Measurements from ENCODE around the gene GPA33. TPM values are rescaled to one million over a fixed set of nuclear protein-coding genes. Genes with fewer than 3 reads are reported as not detected.
A peak's percentile ranks its signal among the peaks of the same experiment; 100 is the strongest.

Gene GPA33
- total and polyA plus RNA-seq, 3 experiments from 2014 or later, result 0.66 to 19.7 (median 0.97) TPM

- H3K9me3 ChIP-seq (ENCODE audit: low read length), result no peaks in the 10 kb centered on the region
- CTCF ChIA-PET, result no interaction called here
- POLR2A ChIA-PET, result no interaction called here
- Mint-ChIP-seq H3K27me3 (peaks cover 1 to 15% of the 10 kb centered on the region in 2 donors), H3K36me3 (peaks cover 0 to 14% (median 5%) of the 10 kb centered on the region in 3 donors), H3K27ac (no peak overlapping the region), H3K4me3 (no peak overlapping the region), H3K9me3 (peaks cover 0 to 8% (median 5%) of the 10 kb centered on the region in 5 donors), H3K4me1 (peaks cover 32 to 36% (median 36%) of the 10 kb centered on the region in 3 donors)
- no peak for DNase-seq
- H3K36me3 ChIP-seq (ENCODE audit: insufficient read depth, low read length), result no peaks in the 10 kb centered on the region
- H3K27me3 ChIP-seq (ENCODE audit: insufficient read depth, low read length, poor library complexity, severe bottlenecking), result no peaks in the 10 kb centered on the region
- H3K4me3 ChIP-seq (ENCODE audit: low read length), result no peak overlapping the region
- no peak overlapping the region for H3K27ac ChIP-seq (ENCODE audit: low read depth, low read length)
- peaks cover 23% of the 10 kb centered on the region for H3K4me1 ChIP-seq (ENCODE audit: insufficient read depth, low read length)
Observed at GRCh38 chr1:167105271-167106118, 15.3 kb upstream of the GPA33 start.

GRCh38 chr1:167104256-167104633 lies 14.1 kb upstream of the GPA33 start:
- H3K4me3 ChIP-seq (ENCODE audit: low read length), result no peak overlapping the region

GRCh38 chr1:167102906-167103573 lies 12.9 kb upstream of the GPA33 start:
- peaks cover 0 to 2% (median 0%) of the 10 kb centered on the region in 3 donors for H3K36me3 Mint-ChIP-seq
- no peak overlapping the region for H3K4me3 ChIP-seq (ENCODE audit: low read length)
- CTCF ChIA-PET, result no interaction called here
- DNase-seq, result no peak
- peaks cover 8% of the 10 kb centered on the region for H3K4me1 ChIP-seq (ENCODE audit: insufficient read depth, low read length)
- peaks cover 3 to 26% of the 10 kb centered on the region in 2 donors for H3K27me3 Mint-ChIP-seq
- no peaks in the 10 kb centered on the region for H3K27me3 ChIP-seq (ENCODE audit: insufficient read depth, low read length, poor library complexity, severe bottlenecking)
- no peak overlapping the region for H3K4me3 Mint-ChIP-seq
- H3K27ac Mint-ChIP-seq, result no peak overlapping the region
- H3K9me3 ChIP-seq (ENCODE audit: low read length), result no peaks in the 10 kb centered on the region
- POLR2A ChIA-PET, result no interaction called here
- no peaks in the 10 kb centered on the region for H3K9me3 Mint-ChIP-seq
- no peak overlapping the region for H3K27ac ChIP-seq (ENCODE audit: low read depth, low read length)
- H3K36me3 ChIP-seq (ENCODE audit: insufficient read depth, low read length), result no peaks in the 10 kb centered on the region
- H3K4me1 Mint-ChIP-seq, result peaks cover 9 to 15% (median 15%) of the 10 kb centered on the region in 3 donors

More at GRCh38 chr1:167104256-167104633, 14.1 kb upstream of the GPA33 start:
- H3K9me3 Mint-ChIP-seq, result no peaks in the 10 kb centered on the region
- Histone ChIP-seq H3K27me3 (ENCODE audit: insufficient read depth, low read length, poor library complexity, severe bottlenecking) (no peaks in the 10 kb centered on the region), H3K27ac (ENCODE audit: low read depth, low read length) (no peak overlapping the region), H3K4me1 (ENCODE audit: insufficient read depth, low read length) (peaks cover 13% of the 10 kb centered on the region), H3K9me3 (ENCODE audit: low read length) (no peaks in the 10 kb centered on the region), H3K36me3 (ENCODE audit: insufficient read depth, low read length) (no peaks in the 10 kb centered on the region)
- H3K4me1 Mint-ChIP-seq, result peaks cover 19 to 24% (median 24%) of the 10 kb centered on the region in 3 donors
- DNase-seq, result no peak
- H3K4me3 Mint-ChIP-seq, result peak overlapping the region in 1 of 7 donors; percentile 39
- ChIA-PET POLR2A (interaction anchor here (0.7 kb wide), 1 partner anchor 14 kb away, joined by 3 read pairs; the partner anchor contains the start of gene GPA33), CTCF (no interaction called here)
- H3K27me3 Mint-ChIP-seq, result peaks cover 3 to 23% of the 10 kb centered on the region in 2 donors
- peak overlapping the region in 3 of 8 donors; percentile 1 to 75 (median 30) for H3K27ac Mint-ChIP-seq
- peaks cover 0 to 7% (median 5%) of the 10 kb centered on the region in 3 donors for H3K36me3 Mint-ChIP-seq

- Histone ChIP-seq H3K4me3 (ENCODE audit: low read length) (no peak overlapping the region), H3K36me3 (ENCODE audit: insufficient read depth, low read length) (no peaks in the 10 kb centered on the region), H3K27me3 (ENCODE audit: insufficient read depth, low read length, poor library complexity, severe bottlenecking) (no peaks in the 10 kb centered on the region), H3K27ac (ENCODE audit: low read depth, low read length) (no peak overlapping the region), H3K9me3 (ENCODE audit: low read length) (no peaks in the 10 kb centered on the region), H3K4me1 (ENCODE audit: insufficient read depth, low read length) (peaks cover 8% of the 10 kb centered on the region)
- ChIA-PET CTCF (no interaction called here), POLR2A (no interaction called here)
- H3K4me1 Mint-ChIP-seq, result peaks cover 9 to 15% (median 12%) of the 10 kb centered on the region in 3 donors
- H3K9me3 Mint-ChIP-seq, result peaks cover 0 to 3% (median 0%) of the 10 kb centered on the region in 5 donors
- H3K27me3 Mint-ChIP-seq, result peaks cover 3 to 32% of the 10 kb centered on the region in 2 donors
- H3K27ac Mint-ChIP-seq, result no peak overlapping the region
- H3K36me3 Mint-ChIP-seq, result peaks cover 0 to 4% (median 1%) of the 10 kb centered on the region in 3 donors
- H3K4me3 Mint-ChIP-seq, result no peak overlapping the region
- DNase-seq, result no peak
Observed at GRCh38 chr1:167101754-167102153, 11.6 kb upstream of the GPA33 start.

- Mint-ChIP-seq H3K27me3 (peaks cover 6 to 30% of the 10 kb centered on the region in 2 donors), H3K36me3 (peaks cover 0 to 4% (median 0%) of the 10 kb centered on the region in 3 donors), H3K27ac (peak overlapping the region in 1 of 8 donors; percentile 26), H3K9me3 (peaks cover 0 to 3% (median 0%) of the 10 kb centered on the region in 5 donors), H3K4me3 (no peak overlapping the region), H3K4me1 (peaks cover 9 to 15% (median 12%) of the 10 kb centered on the region in 3 donors)
- Histone ChIP-seq H3K27ac (ENCODE audit: low read depth, low read length) (no peak overlapping the region), H3K36me3 (ENCODE audit: insufficient read depth, low read length) (no peaks in the 10 kb centered on the region), H3K27me3 (ENCODE audit: insufficient read depth, low read length, poor library complexity, severe bottlenecking) (no peaks in the 10 kb centered on the region), H3K4me1 (ENCODE audit: insufficient read depth, low read length) (peaks cover 8% of the 10 kb centered on the region), H3K9me3 (ENCODE audit: low read length) (no peaks in the 10 kb centered on the region), H3K4me3 (ENCODE audit: low read length) (no peak overlapping the region)
- ChIA-PET POLR2A (no interaction called here), CTCF (interaction anchor here (1.4 kb wide), 1 partner anchor 42 kb away, joined by 3 read pairs; no protein-coding TSS in a partner anchor)
- DNase-seq, result no peak
Observed at GRCh38 chr1:167100730-167101129, 10.6 kb upstream of the GPA33 start.

GRCh38 chr1:167099851-167100250 lies 9.7 kb upstream of the GPA33 start:
- no peak for DNase-seq
- H3K4me3 ChIP-seq (ENCODE audit: low read length), result no peak overlapping the region
- H3K4me1 Mint-ChIP-seq, result peaks cover 8 to 13% (median 9%) of the 10 kb centered on the region in 3 donors
- H3K27ac ChIP-seq (ENCODE audit: low read depth, low read length), result no peak overlapping the region
- CTCF ChIA-PET, result interaction anchor here (1.4 kb wide), 1 partner anchor 41 kb away, joined by 3 read pairs; no protein-coding TSS in a partner anchor
- H3K27ac Mint-ChIP-seq, result no peak overlapping the region
- H3K4me1 ChIP-seq (ENCODE audit: insufficient read depth, low read length), result peaks cover 8% of the 10 kb centered on the region
- no peaks in the 10 kb centered on the region for H3K9me3 ChIP-seq (ENCODE audit: low read length)
- peaks cover 0 to 11% (median 5%) of the 10 kb centered on the region in 3 donors for H3K36me3 Mint-ChIP-seq
- no peaks in the 10 kb centered on the region for H3K36me3 ChIP-seq (ENCODE audit: insufficient read depth, low read length)
- POLR2A ChIA-PET, result no interaction called here
- H3K27me3 ChIP-seq (ENCODE audit: insufficient read depth, low read length, poor library complexity, severe bottlenecking), result no peaks in the 10 kb centered on the region
- H3K27me3 Mint-ChIP-seq, result peaks cover 8 to 25% of the 10 kb centered on the region in 2 donors
- no peak overlapping the region for H3K4me3 Mint-ChIP-seq
- H3K9me3 Mint-ChIP-seq, result peaks cover 0 to 3% (median 0%) of the 10 kb centered on the region in 5 donors

GRCh38 chr1:167095368-167095767 lies 5.2 kb upstream of the GPA33 start:
- no peak for DNase-seq
- H3K4me3 Mint-ChIP-seq, result no peak overlapping the region
- Histone ChIP-seq H3K36me3 (ENCODE audit: insufficient read depth, low read length) (no peaks in the 10 kb centered on the region), H3K9me3 (ENCODE audit: low read length) (no peaks in the 10 kb centered on the region), H3K4me3 (ENCODE audit: low read length) (no peak overlapping the region), H3K4me1 (ENCODE audit: insufficient read depth, low read length) (peaks cover 11% of the 10 kb centered on the region), H3K27ac (ENCODE audit: low read depth, low read length) (no peak overlapping the region), H3K27me3 (ENCODE audit: insufficient read depth, low read length, poor library complexity, severe bottlenecking) (no peaks in the 10 kb centered on the region)
- peaks cover 0 to 3% (median 0%) of the 10 kb centered on the region in 5 donors for H3K9me3 Mint-ChIP-seq
- peaks cover 10 to 16% (median 11%) of the 10 kb centered on the region in 3 donors for H3K4me1 Mint-ChIP-seq
- H3K27ac Mint-ChIP-seq, result no peak overlapping the region
- CTCF ChIA-PET, result interaction anchor here (2.8 kb wide), 1 partner anchor 28 kb away, joined by 6 read pairs; no protein-coding TSS in a partner anchor
- peaks cover 0 to 11% (median 5%) of the 10 kb centered on the region in 3 donors for H3K36me3 Mint-ChIP-seq
- peaks cover 8 to 17% of the 10 kb centered on the region in 2 donors for H3K27me3 Mint-ChIP-seq
- POLR2A ChIA-PET, result no interaction called here
